Memory B cell (primary cell): ENCODE measurements around the gene C11orf65.
"Not testable (repeated sequence)": the region's sequence is repeated elsewhere in the genome, so short reads cannot be mapped to it uniquely, and the experiment has no call there.

Experiments used
- ATAC-seq: fragments of 150-1000 bp; cut with Tn5 transposase; 2 replicates; pipeline ENCODE4 v1.10.0; 2021; ENCODE audit warnings: low read depth, mild to moderate bottlenecking, moderate library complexity
- DNase-seq, 2 donors: peaks; one replicate each; pipeline ENCODE4 v3.0.0; 2022; ENCODE audit warnings: low spot score in 2 of 2
- H3K27ac Mint-ChIP-seq: one replicate; pipeline ENCODE4 v1.8.0; 2022; ENCODE audit warnings: mild to moderate bottlenecking, moderate library complexity, mixed read lengths
- H3K27me3 Mint-ChIP-seq: one replicate; pipeline ENCODE4 v1.8.0; 2022; ENCODE audit warnings: mixed read lengths
- H3K36me3 Mint-ChIP-seq: one replicate; pipeline ENCODE4 v1.8.0; 2022; ENCODE audit warnings: mild to moderate bottlenecking, mixed read lengths
- H3K4me1 Mint-ChIP-seq: one replicate; pipeline ENCODE4 v1.8.0; 2022; ENCODE audit warnings: mixed read lengths
- H3K4me3 Mint-ChIP-seq: one replicate; pipeline ENCODE4 v1.8.0; 2022; ENCODE audit warnings: mild to moderate bottlenecking, moderate library complexity, mixed read lengths
- H3K9me3 Mint-ChIP-seq: one replicate; pipeline ENCODE4 v1.8.0; 2022; ENCODE audit warnings: mixed read lengths

The C11orf65 gene

DNA sequence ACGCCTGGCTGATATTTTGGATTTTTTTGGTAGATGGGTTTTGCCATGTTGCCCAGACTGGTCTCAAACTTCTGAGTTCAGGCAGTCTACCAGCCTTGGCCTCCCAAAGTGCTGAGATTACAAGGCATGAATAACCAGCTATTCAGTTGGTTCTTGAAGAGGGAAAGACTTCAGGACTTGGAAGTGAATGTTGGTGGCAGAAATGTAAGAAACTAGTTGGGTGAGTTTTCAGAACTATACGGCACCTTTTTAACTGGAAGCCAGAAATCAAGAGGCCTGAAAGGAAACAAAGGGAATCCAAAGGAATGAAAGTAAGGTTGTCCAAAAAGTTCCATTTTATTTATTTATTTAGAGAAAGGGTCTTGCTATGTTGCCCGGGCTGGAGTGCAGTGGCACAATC is 28.0 kb upstream of the C11orf65 start:
- H3K4me3 Mint-ChIP-seq = no peak overlapping the region
- H3K27ac Mint-ChIP-seq = no peak overlapping the region
- H3K27me3 Mint-ChIP-seq = no peaks in the 10 kb centered on the region
- H3K36me3 Mint-ChIP-seq = peaks cover 1% of the 10 kb centered on the region
- H3K9me3 Mint-ChIP-seq = no peaks in the 10 kb centered on the region
- peaks cover 12% of the 10 kb centered on the region for H3K4me1 Mint-ChIP-seq
- no peak for ATAC-seq
- DNase-seq = no peak

DNA sequence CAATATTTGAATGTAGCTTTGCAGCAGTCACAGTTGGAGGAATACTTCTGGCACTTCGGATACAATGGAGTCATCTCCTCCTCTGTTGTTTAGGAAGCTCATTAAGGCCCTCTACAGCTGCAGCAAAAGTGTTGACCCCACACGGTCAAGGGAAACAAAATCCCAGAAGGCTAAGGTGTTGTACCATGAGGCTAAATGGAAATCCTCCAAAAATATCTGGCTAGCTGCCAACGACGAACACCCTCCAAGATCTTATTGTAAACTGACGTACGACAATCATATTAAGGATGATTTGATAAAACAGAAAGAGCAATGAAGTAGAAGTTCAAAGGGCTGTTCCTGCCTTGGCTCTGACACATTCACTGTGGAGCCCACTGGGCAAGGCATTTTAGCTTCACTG is 26.9 kb upstream of the C11orf65 start:
- peaks cover 1% of the 10 kb centered on the region for H3K36me3 Mint-ChIP-seq
- ATAC-seq (no peak), DNase-seq (no peak)
- H3K27ac Mint-ChIP-seq = peak overlapping the region; percentile 31
- H3K4me1 Mint-ChIP-seq = peaks cover 12% of the 10 kb centered on the region
- no peaks in the 10 kb centered on the region for H3K9me3 Mint-ChIP-seq
- H3K4me3 Mint-ChIP-seq = no peak overlapping the region
- H3K27me3 Mint-ChIP-seq = no peaks in the 10 kb centered on the region

DNA sequence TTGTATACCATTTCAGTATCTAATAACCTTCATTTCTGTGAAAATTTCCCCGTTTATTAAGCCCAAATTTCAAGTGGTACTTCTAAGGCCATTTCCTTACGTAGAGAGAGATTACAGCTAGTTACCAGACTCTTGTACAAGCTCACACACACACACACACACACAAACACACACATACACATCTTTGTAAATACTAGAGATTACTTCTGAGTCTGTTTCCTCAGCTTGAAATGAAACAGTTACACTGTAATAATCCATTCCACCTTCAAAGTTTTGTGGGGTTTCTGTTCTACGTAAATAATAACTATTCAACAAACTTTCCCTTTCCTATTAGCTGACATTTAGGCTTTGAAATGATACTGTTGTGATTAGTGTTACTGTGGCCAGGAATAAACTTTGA is 24.6 kb upstream of the C11orf65 start:
- ATAC-seq (no peak), DNase-seq (no peak)
- Mint-ChIP-seq H3K9me3 (peaks cover 1% of the 10 kb centered on the region), H3K4me3 (no peak overlapping the region), H3K4me1 (peaks cover 3% of the 10 kb centered on the region), H3K27ac (no peak overlapping the region), H3K36me3 (peaks cover 6% of the 10 kb centered on the region), H3K27me3 (no peaks in the 10 kb centered on the region)

DNA sequence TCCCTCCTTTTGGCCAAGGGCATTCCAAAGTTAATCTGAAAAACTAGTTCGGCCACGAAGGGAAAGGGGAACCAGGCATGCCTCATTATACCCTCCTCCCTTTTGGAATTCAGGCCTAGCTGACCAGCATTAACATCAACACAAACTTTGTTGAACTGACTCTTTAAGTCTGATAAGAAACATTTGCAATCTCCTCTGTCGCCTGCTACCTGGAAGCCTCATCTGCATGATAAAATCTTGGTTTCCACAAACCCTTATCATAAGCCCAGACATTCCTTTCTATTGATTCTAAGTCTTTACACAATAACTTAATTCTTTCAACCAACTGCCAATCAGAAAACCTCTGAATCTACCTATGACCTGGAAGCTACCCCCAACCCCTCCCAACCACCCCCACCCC is 19.5 kb upstream of the C11orf65 start:
- Mint-ChIP-seq H3K4me3 (no peak overlapping the region), H3K4me1 (no peaks in the 10 kb centered on the region), H3K36me3 (peaks cover 10% of the 10 kb centered on the region), H3K27ac (no peak overlapping the region), H3K9me3 (peaks cover 1% of the 10 kb centered on the region), H3K27me3 (no peaks in the 10 kb centered on the region)
- DNase-seq (no peak), ATAC-seq (no peak)

DNA sequence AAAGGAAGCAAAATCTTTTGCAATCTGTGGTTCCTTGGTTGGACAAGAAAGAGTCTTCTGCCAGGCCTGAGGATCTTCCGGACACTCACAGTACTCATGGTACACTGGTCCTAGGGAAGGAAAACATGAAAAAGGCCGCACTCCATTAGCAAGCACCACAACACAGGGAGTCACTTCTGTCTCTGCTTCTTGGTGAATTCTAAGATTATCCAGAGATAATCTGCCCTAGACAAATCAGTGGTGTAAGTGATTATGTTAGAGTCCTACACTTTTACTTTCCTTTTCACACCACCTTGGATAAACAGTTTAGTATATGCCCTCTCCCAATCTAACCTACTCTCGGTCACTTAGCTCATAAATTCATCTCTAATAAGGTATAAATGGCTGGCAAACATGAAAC is 19.0 kb upstream of the C11orf65 start:
- Mint-ChIP-seq H3K27me3 (no peaks in the 10 kb centered on the region), H3K27ac (no peak overlapping the region), H3K36me3 (peaks cover 8% of the 10 kb centered on the region), H3K4me3 (no peak overlapping the region), H3K9me3 (peaks cover 1% of the 10 kb centered on the region), H3K4me1 (no peaks in the 10 kb centered on the region)
- DNase-seq (no peak), ATAC-seq (no peak)

DNA sequence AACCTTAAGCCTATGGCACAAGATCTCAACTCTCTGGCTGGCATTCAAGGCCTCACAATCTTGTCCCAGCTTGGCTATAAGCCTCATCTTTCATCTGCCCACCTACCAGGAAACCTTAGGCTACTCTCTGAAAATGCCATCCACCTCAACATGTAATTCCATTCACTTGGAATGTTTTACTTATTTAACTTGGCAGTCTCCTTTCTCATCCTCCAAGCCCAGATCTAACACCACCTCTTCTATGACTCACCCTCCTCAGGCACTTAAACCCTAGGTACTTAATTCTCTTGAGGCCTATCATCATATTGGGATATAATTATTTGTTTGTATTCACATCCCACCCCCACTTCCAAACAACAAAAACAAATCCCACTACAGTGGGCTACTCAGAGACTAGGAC is 15.8 kb upstream of the C11orf65 start:
- Mint-ChIP-seq H3K4me1 (no peaks in the 10 kb centered on the region), H3K27me3 (no peaks in the 10 kb centered on the region), H3K27ac (no peak overlapping the region), H3K36me3 (peaks cover 8% of the 10 kb centered on the region), H3K9me3 (peaks cover 1% of the 10 kb centered on the region), H3K4me3 (no peak overlapping the region)
- ATAC-seq (no peak), DNase-seq (no peak)

DNA sequence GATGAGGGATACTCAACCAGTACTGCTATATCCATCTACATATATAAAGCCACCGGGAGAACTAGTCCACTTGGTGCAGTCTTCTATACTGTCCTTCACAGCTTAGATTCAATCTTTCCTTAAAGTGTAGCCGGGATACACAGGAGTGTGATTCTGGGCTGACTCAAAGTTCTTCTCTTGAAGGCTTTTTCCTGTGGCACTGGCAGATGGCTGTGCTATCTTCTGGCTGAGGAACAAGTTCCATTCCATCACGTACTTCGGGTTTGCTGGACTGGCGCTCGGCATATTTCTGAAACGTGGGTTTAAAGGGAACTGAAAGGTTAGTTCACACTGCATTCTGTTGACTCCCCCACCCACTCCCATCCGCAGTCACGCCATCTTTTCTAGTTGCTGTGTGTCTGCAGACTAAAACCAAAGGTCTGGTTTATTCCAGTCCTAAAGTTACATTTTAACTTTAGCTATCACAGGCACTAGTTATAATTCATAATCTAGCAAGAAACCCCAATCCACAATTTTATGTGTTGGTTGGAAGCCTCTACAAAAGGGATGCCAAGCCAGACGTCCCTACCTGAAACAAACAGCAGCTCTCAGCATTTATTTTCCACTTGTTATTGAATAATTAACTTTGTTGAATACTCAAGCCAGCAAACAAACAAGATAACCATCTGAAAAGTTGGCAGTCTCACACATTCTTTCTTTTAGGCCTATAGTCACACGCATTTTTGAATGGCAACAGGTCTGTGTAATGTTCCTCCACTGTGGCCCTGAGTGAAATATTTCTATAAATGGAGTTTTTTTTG is 7.5 kb upstream of the C11orf65 start:
- H3K36me3 Mint-ChIP-seq = peaks cover 7% of the 10 kb centered on the region
- DNase-seq (no peak), ATAC-seq (no peak)
- H3K27ac Mint-ChIP-seq = peak overlapping the region; percentile 55
- H3K4me1 Mint-ChIP-seq = no peaks in the 10 kb centered on the region
- H3K4me3 Mint-ChIP-seq = no peak overlapping the region
- H3K9me3 Mint-ChIP-seq = no peaks in the 10 kb centered on the region
- no peaks in the 10 kb centered on the region for H3K27me3 Mint-ChIP-seq

DNA sequence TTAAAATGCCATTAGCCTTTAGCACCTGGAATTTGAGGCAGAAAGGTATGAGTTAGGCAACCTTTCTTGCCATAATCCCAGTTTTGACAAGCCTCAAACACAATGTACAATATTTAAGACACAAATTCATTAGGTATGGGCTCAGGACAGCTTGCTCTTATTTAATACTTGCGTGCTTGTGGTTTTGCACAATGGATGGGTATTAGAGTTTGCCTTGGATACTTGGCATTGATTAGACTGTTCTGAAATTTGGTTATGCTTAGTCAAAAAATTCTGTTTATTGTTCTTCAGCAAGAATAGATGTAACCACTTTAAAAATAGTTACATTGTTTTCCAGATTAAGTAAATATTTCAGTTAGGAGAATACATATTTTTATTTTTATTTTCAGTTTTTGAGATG is 5.4 kb upstream of the C11orf65 start:
- DNase-seq (no peak), ATAC-seq (no peak)
- Mint-ChIP-seq H3K9me3 (no peaks in the 10 kb centered on the region), H3K36me3 (peaks cover 7% of the 10 kb centered on the region), H3K4me3 (no peak overlapping the region), H3K4me1 (peaks cover 2% of the 10 kb centered on the region), H3K27me3 (no peaks in the 10 kb centered on the region), H3K27ac (no peak overlapping the region)

DNA sequence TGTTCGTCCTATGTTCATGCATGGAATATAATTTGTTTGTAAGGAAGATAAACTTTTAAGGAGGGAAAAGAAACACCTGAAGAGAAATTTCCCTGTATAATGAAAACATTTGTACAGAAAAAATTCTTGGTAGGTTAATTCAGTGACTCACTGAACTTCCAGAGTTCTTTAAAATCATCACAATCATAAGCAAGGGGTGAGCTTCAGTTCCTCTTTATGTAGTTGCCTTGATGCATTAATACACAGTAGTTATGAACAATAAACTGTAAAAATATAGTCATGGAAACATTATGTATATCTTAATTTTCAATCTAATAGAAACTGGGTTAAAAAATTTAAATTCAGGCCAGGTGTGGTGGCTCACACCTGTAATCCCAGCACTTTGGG is 1.1 kb upstream of the C11orf65 start:
- ATAC-seq = no peak
- Mint-ChIP-seq H3K4me1 (peaks cover 2% of the 10 kb centered on the region), H3K27me3 (no peaks in the 10 kb centered on the region), H3K36me3 (no peaks in the 10 kb centered on the region), H3K27ac (peak overlapping the region; percentile 99), H3K9me3 (no peaks in the 10 kb centered on the region), H3K4me3 (peak overlapping the region; percentile 32)
- no peak for DNase-seq

DNA sequence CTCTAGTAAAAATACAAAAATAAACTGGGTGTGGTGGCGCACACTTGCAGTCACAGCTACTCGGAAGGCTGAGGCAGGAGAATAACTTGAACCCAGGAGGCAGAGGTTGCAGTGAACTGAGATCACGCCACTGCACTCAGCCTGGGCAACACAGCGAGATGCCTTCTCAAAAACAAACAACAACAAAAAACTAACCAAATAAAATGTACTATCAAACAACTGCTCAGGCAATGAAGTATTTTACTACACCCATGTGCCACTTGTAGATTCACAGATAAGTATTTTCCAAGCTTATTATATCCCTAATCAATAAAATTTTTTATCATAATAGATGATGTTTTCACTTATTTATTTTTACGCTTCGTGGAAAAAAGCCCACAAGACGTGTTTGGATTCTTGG is 924 bp downstream of the C11orf65 start:
- Mint-ChIP-seq H3K4me3 (peak overlapping the region; percentile 98), H3K4me1 (peaks cover 2% of the 10 kb centered on the region), H3K27ac (peak overlapping the region; percentile 99), H3K27me3 (no peaks in the 10 kb centered on the region), H3K36me3 (no peaks in the 10 kb centered on the region), H3K9me3 (no peaks in the 10 kb centered on the region)
- DNase-seq = no peak
- no peak for ATAC-seq

DNA sequence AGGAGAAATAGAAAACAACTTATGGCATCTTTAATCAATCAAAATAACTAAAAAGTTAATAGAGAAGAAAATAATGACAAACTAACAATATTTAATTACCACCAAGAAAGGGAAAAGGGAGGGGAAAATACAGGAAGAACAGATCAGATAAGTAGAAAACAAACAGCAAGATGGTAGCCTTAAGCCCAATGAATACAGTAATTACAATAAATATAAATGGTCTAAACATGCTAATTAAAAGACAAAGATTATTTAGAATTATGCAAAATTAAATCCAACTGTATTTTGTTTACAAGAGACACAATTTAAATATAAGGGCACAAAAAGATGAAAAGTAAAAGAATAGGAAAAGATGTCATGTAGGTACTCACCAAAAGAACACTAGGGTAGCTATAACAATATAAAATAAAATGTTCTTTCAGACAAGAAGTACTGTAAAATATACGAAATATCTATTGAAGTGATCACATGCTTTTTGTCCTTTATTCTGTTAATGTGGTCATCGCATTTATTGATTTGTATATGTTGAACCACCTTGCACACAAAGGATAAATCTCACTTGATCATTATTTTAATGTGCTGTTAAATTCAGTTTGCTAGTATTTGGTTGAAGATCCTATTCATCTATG is 14.0 kb downstream of the C11orf65 start:
- Mint-ChIP-seq H3K9me3 (peaks cover 10% of the 10 kb centered on the region), H3K4me3 (no peak overlapping the region), H3K27me3 (no peaks in the 10 kb centered on the region), H3K27ac (no peak overlapping the region), H3K4me1 (no peaks in the 10 kb centered on the region), H3K36me3 (peaks cover 3% of the 10 kb centered on the region)
- ATAC-seq (no peak), DNase-seq (no peak)

DNA sequence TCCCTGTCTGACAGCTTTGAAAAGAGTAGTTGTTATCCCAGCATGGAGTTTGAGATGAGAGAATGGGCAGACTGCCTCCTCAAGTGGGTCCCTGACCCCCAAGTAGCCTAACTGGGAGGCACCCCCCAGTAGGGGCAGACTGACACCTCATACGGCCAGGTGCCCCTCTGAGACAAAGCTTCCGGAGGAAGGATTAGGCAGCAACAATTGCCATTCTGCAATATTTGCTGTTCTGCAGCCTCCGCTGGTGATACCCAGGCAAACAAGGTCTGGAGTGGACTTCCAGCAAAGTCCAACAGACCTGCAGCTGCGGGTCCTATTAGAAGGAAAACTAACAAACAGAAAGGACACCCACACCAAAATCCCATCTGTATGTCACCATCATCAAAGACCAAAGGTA is 25.9 kb downstream of the C11orf65 start:
- H3K27ac Mint-ChIP-seq, H3K4me1 Mint-ChIP-seq, H3K27me3 Mint-ChIP-seq, H3K4me3 Mint-ChIP-seq, DNase-seq, ATAC-seq: not testable (repeated sequence)
- H3K9me3 Mint-ChIP-seq = peaks cover 12% of the 10 kb centered on the region
- peaks cover 17% of the 10 kb centered on the region for H3K36me3 Mint-ChIP-seq

DNA sequence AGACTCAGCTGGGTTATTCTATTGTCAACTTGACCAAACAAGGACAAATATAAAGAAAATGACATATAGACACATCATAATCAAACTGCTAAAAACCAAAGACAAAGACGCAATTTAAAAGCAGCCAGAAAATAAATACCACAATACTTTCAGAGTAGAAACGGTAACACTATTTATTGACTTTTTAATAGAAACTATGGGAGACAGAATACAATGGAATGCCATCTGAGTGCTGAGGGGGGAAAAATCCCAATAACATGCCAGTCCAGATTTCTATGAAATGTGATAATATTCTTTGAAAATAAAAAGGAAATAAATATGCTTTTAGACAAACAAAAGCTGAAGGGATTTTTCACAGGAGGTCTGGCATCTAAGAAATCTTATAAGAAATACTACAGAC is 30.7 kb downstream of the C11orf65 start:
- H3K9me3 Mint-ChIP-seq = peaks cover 3% of the 10 kb centered on the region
- ATAC-seq (no peak), DNase-seq (no peak)
- no peaks in the 10 kb centered on the region for H3K27me3 Mint-ChIP-seq
- H3K36me3 Mint-ChIP-seq = peaks cover 9% of the 10 kb centered on the region
- H3K4me1 Mint-ChIP-seq = no peaks in the 10 kb centered on the region
- H3K4me3 Mint-ChIP-seq = no peak overlapping the region
- H3K27ac Mint-ChIP-seq = no peak overlapping the region

DNA sequence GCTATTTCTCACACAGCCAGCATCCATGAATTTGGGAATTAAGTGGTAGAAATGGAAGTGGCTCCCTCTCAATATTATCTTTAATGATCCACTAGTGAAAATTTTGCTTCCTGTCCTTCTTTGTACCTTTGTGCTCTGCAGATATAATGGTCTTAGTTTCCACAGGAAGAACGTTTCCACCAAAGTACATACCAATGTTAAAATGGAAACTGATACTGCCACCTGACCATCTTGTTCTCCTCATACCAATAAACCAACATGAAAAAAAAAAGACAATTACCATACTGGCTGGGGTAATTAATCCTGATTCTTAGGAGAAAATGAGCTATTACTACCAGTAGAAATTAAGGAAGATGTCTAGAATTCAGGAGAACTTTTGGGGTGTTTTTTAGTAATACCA is 32.3 kb downstream of the C11orf65 start:
- DNase-seq = no peak
- Mint-ChIP-seq H3K27ac (no peak overlapping the region), H3K9me3 (peaks cover 3% of the 10 kb centered on the region), H3K4me3 (no peak overlapping the region), H3K4me1 (no peaks in the 10 kb centered on the region), H3K36me3 (peaks cover 9% of the 10 kb centered on the region), H3K27me3 (no peaks in the 10 kb centered on the region)
- no peak for ATAC-seq

DNA sequence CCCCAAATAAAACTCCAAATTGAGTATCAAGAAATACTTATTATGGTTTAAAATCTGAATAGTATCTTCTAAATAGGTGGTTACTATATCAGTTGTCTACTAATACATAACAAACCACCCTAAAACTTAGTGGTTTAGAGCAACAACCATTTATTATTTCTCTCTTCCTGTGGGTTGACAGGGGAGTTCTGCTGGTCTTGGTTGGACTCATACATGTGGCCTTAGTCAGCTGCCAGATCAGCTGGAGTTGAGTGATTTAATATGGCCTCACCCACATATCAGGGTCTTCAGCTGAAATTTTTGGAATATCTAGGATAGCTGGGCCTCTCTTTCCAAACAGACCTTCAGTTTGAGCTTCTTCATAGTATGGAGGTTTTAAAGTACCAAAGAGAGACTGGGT is 34.5 kb downstream of the C11orf65 start:
- no peak overlapping the region for H3K4me3 Mint-ChIP-seq
- no peaks in the 10 kb centered on the region for H3K4me1 Mint-ChIP-seq
- no peak overlapping the region for H3K27ac Mint-ChIP-seq
- no peak for ATAC-seq
- H3K36me3 Mint-ChIP-seq = peaks cover 14% of the 10 kb centered on the region
- peaks cover 5% of the 10 kb centered on the region for H3K9me3 Mint-ChIP-seq
- DNase-seq = no peak
- H3K27me3 Mint-ChIP-seq = peaks cover 2% of the 10 kb centered on the region
